Naive B cell (primary cell): Measurements from ENCODE around the gene CTAG1B. TPM values are rescaled to one million over a fixed set of nuclear protein-coding genes. Genes with fewer than 3 reads are reported as not detected.
"Not testable (repeated sequence)": the region's sequence is repeated elsewhere in the genome, so short reads cannot be mapped to it uniquely, and the experiment has no call there.

Experiments used
- ATAC-seq, 2 donors: fragments of 150-1000 bp; cut with Tn5 transposase; 2 replicates each; pipeline ENCODE4 v1.10.0; 2021; ENCODE audit warnings: low read depth in 2 of 2, mild to moderate bottlenecking in 2 of 2, moderate library complexity in 2 of 2
- DNase-seq: peaks from one replicate; pipeline ENCODE4 v3.0.0; 2022
- H3K27ac Mint-ChIP-seq, 6 donors: one replicate each; pipeline ENCODE4 v1.8.0; 2020 to 2022; ENCODE audit warnings: mild to moderate bottlenecking in 6 of 6, mixed read lengths in 6 of 6, moderate library complexity in 5 of 6, inconsistent platforms in 2 of 6
- H3K27me3 Mint-ChIP-seq, 3 donors: one replicate each; pipeline ENCODE4 v1.8.0; 2021 to 2022; ENCODE audit warnings: mixed read lengths in 3 of 3, mild to moderate bottlenecking in 1 of 3
- H3K36me3 Mint-ChIP-seq, 2 donors: one replicate each; pipeline ENCODE4 v1.8.0; 2020 to 2022; ENCODE audit warnings: mixed read lengths in 2 of 2, inconsistent platforms in 1 of 2, mild to moderate bottlenecking in 1 of 2
- H3K4me1 Mint-ChIP-seq, 3 donors: one replicate each; pipeline ENCODE4 v1.8.0; 2020 to 2022; ENCODE audit warnings: mixed read lengths in 3 of 3, inconsistent platforms in 1 of 3, mild to moderate bottlenecking in 1 of 3, moderate library complexity in 1 of 3
- H3K4me3 Mint-ChIP-seq, 8 donors: one replicate each; pipeline ENCODE4 v1.8.0; 2020 to 2022; ENCODE audit warnings: mild to moderate bottlenecking in 8 of 8, mixed read lengths in 8 of 8, moderate library complexity in 8 of 8, inconsistent platforms in 2 of 8
- H3K9me3 Mint-ChIP-seq, 7 donors: one replicate each; pipeline ENCODE4 v1.8.0; 2020 to 2022; ENCODE audit warnings: mixed read lengths in 7 of 7, mild to moderate bottlenecking in 5 of 7, inconsistent platforms in 2 of 7, moderate library complexity in 1 of 7
- polyA plus RNA-seq, 6 donors: library from polyadenylated mRNA; unstranded; fragments of 300-500 nt; fragmentation: Illumina TruSeq; gene quantifications; one replicate each; pipeline ENCODE4 v1.2.3, GENCODE V29; 2021; ENCODE audit warnings: low read depth in 6 of 6

The CTAG1B gene
- polyA plus RNA-seq, 6 donors from 2014 or later = not detected

- Mint-ChIP-seq H3K27ac (no peak overlapping the region), H3K4me1 (no peaks in the 10 kb centered on the region), H3K9me3 (no peaks in the 10 kb centered on the region), H3K4me3 (no peak overlapping the region), H3K36me3 (no peaks in the 10 kb centered on the region), H3K27me3 (no peaks in the 10 kb centered on the region)
- DNase-seq (no peak), ATAC-seq (no peak)
Observed at GRCh38 chrX:154650221-154650510, 31.1 kb upstream of the CTAG1B start.

GRCh38 chrX:154649503-154650220 is 30.6 kb upstream of the CTAG1B start:
- Mint-ChIP-seq H3K4me3 (no peak overlapping the region), H3K36me3 (no peaks in the 10 kb centered on the region), H3K4me1 (no peaks in the 10 kb centered on the region), H3K9me3 (no peaks in the 10 kb centered on the region), H3K27ac (peak overlapping the region in 1 of 6 donors; percentile 33), H3K27me3 (no peaks in the 10 kb centered on the region)
- ATAC-seq = no peak
- no peak for DNase-seq

- no peaks in the 10 kb centered on the region for H3K27me3 Mint-ChIP-seq
- no peak overlapping the region for H3K4me3 Mint-ChIP-seq
- DNase-seq = no peak
Observed at GRCh38 chrX:154648931-154649330, 29.8 kb upstream of the CTAG1B start.

GRCh38 chrX:154645745-154646378 is 26.8 kb upstream of the CTAG1B start:
- not testable (repeated sequence) for DNase-seq, ATAC-seq, H3K4me3 Mint-ChIP-seq, H3K36me3 Mint-ChIP-seq, H3K27ac Mint-ChIP-seq, H3K4me1 Mint-ChIP-seq, H3K9me3 Mint-ChIP-seq, H3K27me3 Mint-ChIP-seq

More at GRCh38 chrX:154648931-154649330, 29.8 kb upstream of the CTAG1B start:
- H3K27ac Mint-ChIP-seq = no peak overlapping the region
- no peaks in the 10 kb centered on the region for H3K4me1 Mint-ChIP-seq
- H3K9me3 Mint-ChIP-seq = no peaks in the 10 kb centered on the region
- no peaks in the 10 kb centered on the region for H3K36me3 Mint-ChIP-seq
- no peak for ATAC-seq

- DNase-seq, H3K27me3 Mint-ChIP-seq, H3K27ac Mint-ChIP-seq, H3K36me3 Mint-ChIP-seq, H3K4me3 Mint-ChIP-seq, H3K4me1 Mint-ChIP-seq, ATAC-seq, H3K9me3 Mint-ChIP-seq: not testable (repeated sequence)
Observed at GRCh38 chrX:154643708-154644107, 24.6 kb upstream of the CTAG1B start.

GRCh38 chrX:154641740-154642139 is 22.7 kb upstream of the CTAG1B start:
- not testable (repeated sequence) for H3K9me3 Mint-ChIP-seq, H3K27ac Mint-ChIP-seq, H3K4me1 Mint-ChIP-seq, H3K36me3 Mint-ChIP-seq, H3K4me3 Mint-ChIP-seq, DNase-seq, H3K27me3 Mint-ChIP-seq, ATAC-seq

- H3K27ac Mint-ChIP-seq, H3K4me1 Mint-ChIP-seq, H3K27me3 Mint-ChIP-seq, H3K36me3 Mint-ChIP-seq, H3K4me3 Mint-ChIP-seq, DNase-seq, H3K9me3 Mint-ChIP-seq, ATAC-seq: not testable (repeated sequence)
Observed at GRCh38 chrX:154633661-154634060, 14.6 kb upstream of the CTAG1B start.

GRCh38 chrX:154630949-154631348 is 11.9 kb upstream of the CTAG1B start:
- not testable (repeated sequence) for H3K4me1 Mint-ChIP-seq, H3K4me3 Mint-ChIP-seq, ATAC-seq, H3K36me3 Mint-ChIP-seq, H3K27ac Mint-ChIP-seq, DNase-seq, H3K27me3 Mint-ChIP-seq, H3K9me3 Mint-ChIP-seq

- H3K4me3 Mint-ChIP-seq, H3K27me3 Mint-ChIP-seq, H3K4me1 Mint-ChIP-seq, H3K27ac Mint-ChIP-seq, DNase-seq, H3K36me3 Mint-ChIP-seq, H3K9me3 Mint-ChIP-seq: not testable (repeated sequence)
- peak; percentile 25 to 40 for ATAC-seq
Observed at GRCh38 chrX:154628960-154629359, 9.9 kb upstream of the CTAG1B start.

- ATAC-seq = peak in 1 of 2 donors; percentile 21
- not testable (repeated sequence) for DNase-seq, H3K9me3 Mint-ChIP-seq, H3K4me1 Mint-ChIP-seq, H3K36me3 Mint-ChIP-seq, H3K27ac Mint-ChIP-seq, H3K27me3 Mint-ChIP-seq, H3K4me3 Mint-ChIP-seq
Observed at GRCh38 chrX:154620767-154621414, 1.8 kb upstream of the CTAG1B start.

- ATAC-seq = not testable (repeated sequence)
Observed at GRCh38 chrX:154613586-154613985, 5.5 kb downstream of the CTAG1B start.

GRCh38 chrX:154611146-154611545 is 7.9 kb downstream of the CTAG1B start:
- not testable (repeated sequence) for H3K36me3 Mint-ChIP-seq, ATAC-seq, H3K4me1 Mint-ChIP-seq, H3K4me3 Mint-ChIP-seq, H3K9me3 Mint-ChIP-seq, H3K27ac Mint-ChIP-seq, DNase-seq, H3K27me3 Mint-ChIP-seq

More at GRCh38 chrX:154613586-154613985, 5.5 kb downstream of the CTAG1B start:
- not testable (repeated sequence) for H3K4me3 Mint-ChIP-seq, H3K4me1 Mint-ChIP-seq, H3K27ac Mint-ChIP-seq, H3K27me3 Mint-ChIP-seq, H3K9me3 Mint-ChIP-seq, DNase-seq, H3K36me3 Mint-ChIP-seq

- H3K9me3 Mint-ChIP-seq, H3K4me1 Mint-ChIP-seq, H3K4me3 Mint-ChIP-seq, DNase-seq, H3K36me3 Mint-ChIP-seq, H3K27me3 Mint-ChIP-seq, H3K27ac Mint-ChIP-seq, ATAC-seq: not testable (repeated sequence)
Observed at GRCh38 chrX:154608823-154609222, 10.3 kb downstream of the CTAG1B start.

GRCh38 chrX:154607976-154608375 is 11.1 kb downstream of the CTAG1B start:
- not testable (repeated sequence) for H3K4me3 Mint-ChIP-seq, H3K27me3 Mint-ChIP-seq, H3K9me3 Mint-ChIP-seq, ATAC-seq, H3K4me1 Mint-ChIP-seq, H3K27ac Mint-ChIP-seq, H3K36me3 Mint-ChIP-seq, DNase-seq
